Endothelial cell of umbilical vein (primary cell): ENCODE measurements around the gene RALGAPB.

Experiments
- EZH2 ChIP-seq: IDR thresholded peaks from 2 replicates; pipeline ENCODE4 v1.6.1; 2012; ENCODE audit warnings: borderline replicate concordance, low read depth, mild to moderate bottlenecking, moderate library complexity, low read length, inconsistent platforms; ENCODE audit not compliant: severe bottlenecking
- POLR2A ChIP-seq: IDR thresholded peaks from 2 replicates; pipeline ENCODE4 v1.6.1; 2012; ENCODE audit warnings: low read depth, mild to moderate bottlenecking, control low read depth, low read length

DNA sequence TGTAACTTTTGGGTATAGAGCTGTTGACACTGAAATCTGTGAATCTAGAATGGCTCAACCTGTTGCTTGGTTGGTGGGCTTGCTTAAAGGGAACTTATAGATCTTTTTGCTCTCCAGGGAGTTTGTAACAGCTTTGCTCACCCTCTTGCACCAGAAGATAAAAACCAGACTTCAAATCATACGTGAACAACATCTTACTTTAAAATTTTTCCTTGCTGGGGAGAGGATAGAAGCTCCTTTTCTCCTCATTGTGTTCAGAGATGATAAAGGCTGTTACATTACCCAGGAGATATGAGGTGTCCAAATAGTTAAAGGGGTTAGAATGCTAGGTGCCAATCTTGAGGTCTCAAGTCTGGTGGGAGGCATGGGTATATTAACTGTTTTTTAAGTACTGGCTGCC, 46.8 kb downstream of the RALGAPB start:
- TF ChIP-seq EZH2 = no peak
- TF ChIP-seq POLR2A = no peak
